Karpas-422 (cell line): ENCODE results near the gene SCMH1. TPM values are rescaled to one million over a fixed set of nuclear protein-coding genes. Genes with fewer than 3 reads are reported as not detected.

Experiments
- DNase-seq: peaks from one replicate; pipeline ENCODE4 v3.0.0-alpha.2; 2015
- H2AFZ ChIP-seq: fragments of 200-600 bp; sonication (generic); 2 replicates; pipeline ENCODE4 v1.6.1; 2014; ENCODE audit warnings: antibody characterized with exemption, low read length, mixed read lengths
- H3K27ac ChIP-seq: fragments of 200-600 bp; sonication (generic); 2 replicates; pipeline ENCODE4 v1.5.1; 2014; ENCODE audit warnings: mild to moderate bottlenecking, low read length, moderate library complexity
- H3K27me3 ChIP-seq: fragments of 200-600 bp; sonication (generic); 2 replicates; pipeline ENCODE4 v1.6.1; 2014; ENCODE audit warnings: low read length, mixed read lengths
- H3K36me3 ChIP-seq: fragments of 200-600 bp; sonication (generic); 2 replicates; pipeline ENCODE4 v1.6.1; 2014; ENCODE audit warnings: low read length, mixed read lengths; ENCODE audit not compliant: insufficient read depth
- H3K4me1 ChIP-seq: fragments of 200-600 bp; sonication (generic); 2 replicates; pipeline ENCODE4 v1.6.1; 2014; ENCODE audit warnings: mild to moderate bottlenecking, low read length, mixed read lengths
- H3K4me2 ChIP-seq: fragments of 200-600 bp; sonication (generic); 2 replicates; pipeline ENCODE4 v1.6.1; 2014; ENCODE audit warnings: low read length, low read depth, mild to moderate bottlenecking; ENCODE audit not compliant: poor library complexity, severe bottlenecking
- H3K4me3 ChIP-seq: fragments of 200-600 bp; sonication (generic); 2 replicates; pipeline ENCODE4 v1.5.1; 2014; ENCODE audit warnings: mild to moderate bottlenecking, antibody characterized with exemption, low read length, mixed read lengths
- H3K79me2 ChIP-seq: fragments of 200-600 bp; sonication (generic); 2 replicates; pipeline ENCODE4 v1.6.1; 2014; ENCODE audit warnings: mild to moderate bottlenecking, low read length, mixed read lengths
- H3K9ac ChIP-seq: fragments of 200-600 bp; sonication (generic); 2 replicates; pipeline ENCODE4 v1.6.0; 2014; ENCODE audit warnings: low read length
- H3K9me2 ChIP-seq: fragments of 200-600 bp; sonication (generic), shearing (Covaris generic); replicated peaks from 2 replicates; pipeline ENCODE4 v1.6.0; 2014; ENCODE audit warnings: mild to moderate bottlenecking, low read length, moderate library complexity; ENCODE audit not compliant: insufficient read depth
- H3K9me3 ChIP-seq: fragments of 300-700, 200-600 bp; sonication (generic); 2 replicates; pipeline ENCODE4 v1.6.1; 2014; ENCODE audit warnings: low read length, mixed read lengths
- H4K20me1 ChIP-seq: fragments of 200-600 bp; sonication (generic); 2 replicates; pipeline ENCODE4 v1.6.1; 2014; ENCODE audit warnings: mild to moderate bottlenecking, antibody characterized with exemption, low read length, low read depth; ENCODE audit not compliant: insufficient read depth
- total RNA-seq: library from RNA; depleted of rRNA; stranded (reverse); fragments of >200 nt; shearing (Covaris generic); gene quantifications from 2 replicates; pipeline ENCODE4 v1.2.3, GENCODE V29; 2014; ENCODE audit warnings: low replicate concordance

Gene SCMH1
- total RNA-seq, 1 experiment from 2014 or later = 83.6 TPM

GRCh38 chr1:41103766-41104165 lies 138.3 kb downstream of the SCMH1 start:
- Histone ChIP-seq H3K79me2 (no peaks in the 10 kb centered on the region), H3K9me3 (no peaks in the 10 kb centered on the region), H3K4me3 (no peak overlapping the region), H3K36me3 (peaks cover 7% of the 10 kb centered on the region), H3K4me2 (no peak overlapping the region), H3K4me1 (peaks cover 17% of the 10 kb centered on the region), H3K9ac (no peak overlapping the region), H4K20me1 (no peaks in the 10 kb centered on the region), H3K9me2 (no peaks in the 10 kb centered on the region), H3K27me3 (no peaks in the 10 kb centered on the region), H3K27ac (no peak overlapping the region), H2AFZ (no peak overlapping the region)
- DNase-seq = no peak

- Histone ChIP-seq H3K4me3 (no peak overlapping the region), H3K27ac (no peak overlapping the region), H3K79me2 (no peaks in the 10 kb centered on the region)
Observed at GRCh38 chr1:41102653-41103052, 139.5 kb downstream of the SCMH1 start.

GRCh38 chr1:41101950-41102607 lies 140.0 kb downstream of the SCMH1 start:
- Histone ChIP-seq H3K27me3 (no peaks in the 10 kb centered on the region), H3K9ac (no peak overlapping the region), H3K9me3 (no peaks in the 10 kb centered on the region), H3K4me3 (no peak overlapping the region), H3K4me2 (no peak overlapping the region), H3K9me2 (no peaks in the 10 kb centered on the region), H3K4me1 (peaks cover 18% of the 10 kb centered on the region), H3K27ac (no peak overlapping the region), H3K36me3 (no peaks in the 10 kb centered on the region), H4K20me1 (no peaks in the 10 kb centered on the region), H2AFZ (no peak overlapping the region), H3K79me2 (no peaks in the 10 kb centered on the region)
- DNase-seq = no peak

More at GRCh38 chr1:41102653-41103052, 139.5 kb downstream of the SCMH1 start:
- Histone ChIP-seq H3K4me2 (no peak overlapping the region), H3K36me3 (0 out of 2 replicates have a peak, but pooled peaks cover under 1% of the 10 kb centered on the region), H3K9me3 (no peaks in the 10 kb centered on the region), H2AFZ (no peak overlapping the region), H3K9me2 (no peaks in the 10 kb centered on the region), H3K9ac (no peak overlapping the region), H3K4me1 (peaks cover 18% of the 10 kb centered on the region), H3K27me3 (no peaks in the 10 kb centered on the region), H4K20me1 (no peaks in the 10 kb centered on the region)
- no peak for DNase-seq

- H2AFZ ChIP-seq = no peak overlapping the region
- H3K9me3 ChIP-seq = no peaks in the 10 kb centered on the region
- peaks cover 18% of the 10 kb centered on the region for H3K4me1 ChIP-seq
- no peak overlapping the region for H3K9ac ChIP-seq
- no peaks in the 10 kb centered on the region for H3K79me2 ChIP-seq
- peaks cover 2% of the 10 kb centered on the region; the same call in 1 of the 2 replicates for H3K36me3 ChIP-seq
- H3K27ac ChIP-seq = no peak overlapping the region
- no peak overlapping the region for H3K4me3 ChIP-seq
- H3K9me2 ChIP-seq = no peaks in the 10 kb centered on the region
- no peaks in the 10 kb centered on the region for H4K20me1 ChIP-seq
- no peaks in the 10 kb centered on the region for H3K27me3 ChIP-seq
- no peak overlapping the region for H3K4me2 ChIP-seq
- no peak for DNase-seq
Observed at GRCh38 chr1:41101076-41101475, 141.0 kb downstream of the SCMH1 start.

GRCh38 chr1:41100170-41100569 lies 141.9 kb downstream of the SCMH1 start:
- no peak overlapping the region for H3K27ac ChIP-seq

GRCh38 chr1:41098730-41099460 lies 143.2 kb downstream of the SCMH1 start:
- peaks cover 4% of the 10 kb centered on the region for H3K79me2 ChIP-seq
- H3K4me3 ChIP-seq = no peak overlapping the region
- H4K20me1 ChIP-seq = no peaks in the 10 kb centered on the region
- H3K9me2 ChIP-seq = no peaks in the 10 kb centered on the region
- no peak overlapping the region for H2AFZ ChIP-seq
- peaks cover 16% of the 10 kb centered on the region for H3K4me1 ChIP-seq
- no peak overlapping the region for H3K27ac ChIP-seq
- no peaks in the 10 kb centered on the region for H3K27me3 ChIP-seq
- H3K9me3 ChIP-seq = no peaks in the 10 kb centered on the region
- no peak for DNase-seq
- H3K36me3 ChIP-seq = peaks cover 14% of the 10 kb centered on the region
- no peak overlapping the region for H3K9ac ChIP-seq
- H3K4me2 ChIP-seq = no peak overlapping the region

More at GRCh38 chr1:41100170-41100569, 141.9 kb downstream of the SCMH1 start:
- no peaks in the 10 kb centered on the region for H3K9me2 ChIP-seq
- H4K20me1 ChIP-seq = no peaks in the 10 kb centered on the region
- H3K36me3 ChIP-seq = peaks cover 10% of the 10 kb centered on the region; the same call in 1 of the 2 replicates
- no peak overlapping the region for H3K4me3 ChIP-seq
- no peaks in the 10 kb centered on the region for H3K9me3 ChIP-seq
- H2AFZ ChIP-seq = no peak overlapping the region
- no peaks in the 10 kb centered on the region for H3K79me2 ChIP-seq
- H3K27me3 ChIP-seq = no peaks in the 10 kb centered on the region
- H3K9ac ChIP-seq = no peak overlapping the region
- H3K4me1 ChIP-seq = peaks cover 18% of the 10 kb centered on the region
- H3K4me2 ChIP-seq = no peak overlapping the region
- no peak for DNase-seq

GRCh38 chr1:41097105-41097504 lies 145.0 kb downstream of the SCMH1 start:
- peaks cover 15% of the 10 kb centered on the region for H3K4me1 ChIP-seq
- H3K4me2 ChIP-seq = no peak overlapping the region
- no peak overlapping the region for H3K4me3 ChIP-seq
- no peak for DNase-seq
- H3K27ac ChIP-seq = no peak overlapping the region
- H4K20me1 ChIP-seq = no peaks in the 10 kb centered on the region
- H2AFZ ChIP-seq = no peak overlapping the region
- no peak overlapping the region for H3K9ac ChIP-seq
- H3K27me3 ChIP-seq = no peaks in the 10 kb centered on the region
- peaks cover 16% of the 10 kb centered on the region for H3K36me3 ChIP-seq
- H3K9me3 ChIP-seq = no peaks in the 10 kb centered on the region
- no peaks in the 10 kb centered on the region for H3K9me2 ChIP-seq
- H3K79me2 ChIP-seq = peaks cover 8% of the 10 kb centered on the region

GRCh38 chr1:41093826-41094225 lies 148.3 kb downstream of the SCMH1 start:
- Histone ChIP-seq H3K4me2 (no peak overlapping the region), H3K9me2 (no peaks in the 10 kb centered on the region), H3K79me2 (peaks cover 8% of the 10 kb centered on the region), H3K27me3 (no peaks in the 10 kb centered on the region), H3K9me3 (no peaks in the 10 kb centered on the region), H3K27ac (no peak overlapping the region), H3K4me3 (no peak overlapping the region), H3K4me1 (peaks cover 2% of the 10 kb centered on the region), H2AFZ (no peak overlapping the region), H3K9ac (no peak overlapping the region), H4K20me1 (no peaks in the 10 kb centered on the region), H3K36me3 (peaks cover 16% of the 10 kb centered on the region)
- DNase-seq = no peak
